NCI-H2107 treated with DMSO at 0.1 percent for 48 hours (cell line): Measurements from ENCODE around the gene ERICH4.
A peak's percentile ranks its signal among the peaks of the same experiment; 100 is the strongest.

Experiments
- DNase-seq: peaks from one replicate; lab custom pipeline; 2025; ENCODE audit not compliant: unreplicated experiment; lab: John Stamatoyannopoulos, UW

The ERICH4 gene

DNA sequence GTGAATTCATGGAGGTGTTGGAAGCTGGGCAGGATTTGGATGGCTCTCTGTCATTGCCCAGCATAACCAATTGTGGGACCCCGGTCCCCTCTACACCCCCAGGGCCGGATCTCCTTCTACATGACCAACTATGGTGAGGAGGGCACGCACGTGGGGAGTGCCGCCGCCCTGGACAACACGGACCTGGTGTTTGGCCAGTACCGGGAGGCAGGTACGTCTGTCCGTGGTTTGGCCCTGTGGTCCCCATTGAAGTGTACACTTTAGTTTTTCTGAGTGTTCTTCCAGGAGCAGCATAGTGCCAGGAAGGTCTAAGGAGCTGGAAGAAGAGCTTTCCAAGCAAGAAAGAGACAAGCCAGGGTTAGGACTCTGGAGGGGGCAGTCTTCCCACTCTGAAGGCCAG lies 29.0 kb upstream of the ERICH4 start:
- DNase-seq = no peak

GRCh38 chr19:41414461-41414860 lies 28.5 kb upstream of the ERICH4 start:
- DNase-seq = no peak

- peak; percentile 79 for DNase-seq
Observed at GRCh38 chr19:41415154-41415571, 27.8 kb upstream of the ERICH4 start.

GRCh38 chr19:41416194-41416674 lies 26.7 kb upstream of the ERICH4 start:
- DNase-seq = no peak

- no peak for DNase-seq
Observed at GRCh38 chr19:41420101-41420880, 22.7 kb upstream of the ERICH4 start.

DNA sequence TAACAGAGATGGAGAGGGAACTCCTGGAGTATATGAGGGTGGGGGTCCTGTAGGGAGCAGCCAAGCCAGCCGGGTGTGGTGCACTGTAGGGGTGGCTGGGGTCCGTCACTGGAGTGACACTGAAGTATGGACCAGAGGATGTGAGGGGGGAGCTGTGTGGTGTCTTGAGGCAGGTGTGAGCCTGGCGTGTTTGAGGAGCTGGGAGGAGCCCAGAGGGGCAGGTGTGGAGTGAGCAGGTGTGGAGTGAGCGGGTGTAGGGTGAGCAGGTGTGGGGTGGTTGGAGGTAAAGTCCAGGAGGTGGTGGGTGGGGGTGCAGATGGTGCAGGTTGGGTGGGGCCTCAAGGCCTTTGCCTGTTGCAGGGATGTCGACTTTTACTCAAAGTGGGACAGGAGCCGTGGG lies 21.6 kb upstream of the ERICH4 start:
- peak; percentile 92 for DNase-seq

DNA sequence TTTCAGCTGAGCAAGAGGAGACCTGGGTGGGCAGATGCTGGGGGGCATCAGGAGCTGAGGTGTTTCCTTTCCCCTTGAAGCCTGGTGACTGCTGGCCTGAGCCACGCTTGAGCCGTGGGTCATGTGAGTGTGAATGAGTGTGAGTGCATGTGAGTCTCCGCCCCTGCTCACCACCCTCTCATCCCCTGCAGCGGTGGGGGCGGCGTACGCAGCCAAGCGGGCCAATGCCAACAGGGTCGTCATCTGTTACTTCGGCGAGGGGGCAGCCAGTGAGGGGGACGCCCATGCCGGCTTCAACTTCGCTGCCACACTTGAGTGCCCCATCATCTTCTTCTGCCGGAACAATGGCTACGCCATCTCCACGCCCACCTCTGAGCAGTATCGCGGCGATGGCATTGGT lies 21.0 kb upstream of the ERICH4 start:
- DNase-seq = no peak

DNA sequence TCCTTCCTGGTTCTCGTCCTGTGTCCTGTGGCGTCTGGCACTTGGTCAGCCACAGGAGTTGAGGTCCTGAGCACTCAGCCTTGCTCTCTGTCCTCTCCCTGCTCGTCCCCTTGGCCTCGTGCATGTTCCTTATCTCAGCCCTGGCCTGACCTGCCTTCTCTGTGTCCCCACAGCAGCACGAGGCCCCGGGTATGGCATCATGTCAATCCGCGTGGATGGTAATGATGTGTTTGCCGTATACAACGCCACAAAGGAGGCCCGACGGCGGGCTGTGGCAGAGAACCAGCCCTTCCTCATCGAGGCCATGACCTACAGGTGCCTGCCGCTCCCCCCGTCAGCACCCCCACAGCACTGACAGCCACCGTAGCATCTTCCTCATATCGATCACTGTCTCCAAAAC lies 20.5 kb upstream of the ERICH4 start:
- no peak for DNase-seq

DNA sequence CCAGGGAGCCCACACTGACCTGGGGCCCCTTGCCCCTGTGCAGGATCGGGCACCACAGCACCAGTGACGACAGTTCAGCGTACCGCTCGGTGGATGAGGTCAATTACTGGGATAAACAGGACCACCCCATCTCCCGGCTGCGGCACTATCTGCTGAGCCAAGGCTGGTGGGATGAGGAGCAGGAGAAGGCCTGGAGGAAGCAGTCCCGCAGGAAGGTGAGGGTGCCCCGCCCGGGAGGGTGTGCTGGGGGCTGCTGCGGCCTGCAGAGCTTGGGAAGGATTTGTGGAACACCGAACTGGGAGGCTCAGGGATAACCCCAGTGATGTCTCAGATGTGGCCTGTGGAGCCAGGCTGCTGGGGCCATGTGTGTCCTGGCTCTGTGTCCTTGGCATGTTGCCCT lies 20.0 kb upstream of the ERICH4 start:
- no peak for DNase-seq

DNA sequence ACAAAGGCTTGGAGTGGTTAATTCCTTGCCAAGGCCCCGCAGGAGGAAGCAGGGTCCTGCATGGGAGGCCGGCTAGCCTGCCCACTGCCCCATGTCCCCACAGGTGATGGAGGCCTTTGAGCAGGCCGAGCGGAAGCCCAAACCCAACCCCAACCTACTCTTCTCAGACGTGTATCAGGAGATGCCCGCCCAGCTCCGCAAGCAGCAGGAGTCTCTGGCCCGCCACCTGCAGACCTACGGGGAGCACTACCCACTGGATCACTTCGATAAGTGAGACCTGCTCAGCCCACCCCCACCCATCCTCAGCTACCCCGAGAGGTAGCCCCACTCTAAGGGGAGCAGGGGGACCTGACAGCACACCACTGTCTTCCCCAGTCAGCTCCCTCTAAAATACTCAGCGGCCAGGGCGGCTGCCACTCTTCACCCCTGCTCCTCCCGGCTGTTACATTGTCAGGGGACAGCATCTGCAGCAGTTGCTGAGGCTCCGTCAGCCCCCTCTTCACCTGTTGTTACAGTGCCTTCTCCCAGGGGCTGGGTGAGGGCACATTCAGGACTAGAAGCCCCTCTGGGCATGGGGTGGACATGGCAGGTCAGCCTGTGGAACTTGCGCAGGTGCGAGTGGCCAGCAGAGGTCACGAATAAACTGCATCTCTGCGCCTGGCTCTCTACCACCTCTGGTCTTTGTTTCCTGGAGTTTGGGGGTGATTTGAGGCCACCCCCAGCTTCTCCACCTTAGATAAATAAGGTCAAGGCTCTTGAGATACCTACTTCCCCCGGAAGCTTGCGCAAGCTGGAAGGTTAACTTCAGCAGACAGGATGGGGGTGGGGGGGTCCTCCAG lies 18.4 kb upstream of the ERICH4 start:
- DNase-seq = no peak

DNA sequence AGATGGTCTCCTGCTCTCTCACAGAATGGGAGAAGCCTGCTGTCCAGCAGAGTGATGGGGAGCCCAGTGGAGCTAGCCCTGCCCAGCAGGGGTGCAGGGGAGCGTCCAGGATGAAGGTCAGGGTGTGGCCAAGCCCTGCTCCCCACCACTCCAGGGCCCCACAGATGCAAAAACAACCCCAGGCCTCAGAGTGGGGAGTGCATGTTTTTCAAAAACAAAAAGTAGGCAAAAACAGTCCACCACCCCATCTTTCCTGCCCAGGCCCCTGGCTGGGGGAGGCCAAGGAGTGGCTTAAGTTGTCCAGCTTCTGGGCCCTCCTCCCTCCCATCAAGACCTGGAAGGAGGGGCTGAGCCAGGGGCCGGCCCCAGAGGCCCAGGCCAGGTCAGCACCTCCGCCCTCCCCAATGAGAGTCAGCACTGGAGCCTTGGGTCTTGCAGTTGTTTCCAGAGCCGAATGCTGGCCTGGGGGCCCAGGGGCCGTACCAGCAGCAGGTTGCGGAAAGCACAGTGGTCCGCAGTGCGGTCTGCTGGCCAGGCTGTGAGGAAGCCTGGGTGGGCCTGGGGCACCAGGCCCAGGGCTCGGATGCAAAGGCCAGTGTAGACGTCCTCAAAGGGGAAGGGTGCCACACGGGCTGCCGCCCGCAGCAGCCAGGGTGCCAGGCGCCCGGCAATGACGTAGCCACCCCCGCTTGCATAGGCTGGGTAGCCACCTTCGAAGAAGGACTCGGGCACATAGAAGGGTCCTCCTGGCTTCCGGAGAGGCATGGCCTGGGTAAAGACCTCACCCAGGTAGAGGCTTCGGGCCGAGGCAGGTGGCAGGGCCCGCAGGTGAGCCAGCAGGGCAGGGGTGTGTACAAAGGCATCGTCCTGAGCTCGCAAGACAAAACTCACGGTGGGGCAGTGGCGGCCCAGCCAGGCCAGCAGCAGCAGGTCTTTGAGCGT lies 17.5 kb upstream of the ERICH4 start:
- DNase-seq = no peak

DNA sequence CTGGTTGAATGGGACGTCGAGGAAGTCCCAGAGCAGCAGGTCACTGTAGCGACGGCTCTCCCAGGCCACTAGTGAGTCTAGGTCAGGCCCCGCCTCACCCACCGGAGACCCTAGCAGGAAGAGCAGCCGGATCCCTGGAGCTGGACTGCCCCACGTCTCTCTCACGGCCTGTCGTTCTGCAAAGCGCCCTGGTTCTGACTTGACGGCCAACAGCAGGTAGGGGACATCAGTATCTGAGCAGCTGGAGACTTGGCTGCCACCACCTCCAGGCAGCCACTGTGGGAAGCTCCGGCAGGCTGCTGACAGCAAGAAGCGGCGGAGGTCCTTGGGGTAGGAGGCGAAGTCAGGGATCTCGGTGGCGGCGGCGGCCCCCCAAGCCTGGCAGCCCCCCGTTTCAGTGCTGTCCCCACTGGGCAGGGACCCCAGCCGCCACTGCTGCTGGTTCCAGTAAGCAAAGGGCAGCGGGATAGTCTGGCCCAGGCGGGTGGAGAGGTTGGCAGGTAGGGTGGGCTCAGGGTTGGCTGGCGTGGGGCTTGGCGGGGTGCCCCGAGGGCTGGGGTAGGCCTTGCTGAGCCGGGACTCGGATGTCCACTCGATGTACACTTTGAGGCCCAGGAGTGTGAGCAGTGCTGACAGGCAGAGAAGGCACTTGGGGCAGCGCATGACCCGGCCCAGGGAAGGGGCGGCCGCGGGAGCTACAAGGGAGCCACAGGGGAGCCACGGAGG lies 16.7 kb upstream of the ERICH4 start:
- DNase-seq = no peak

DNA sequence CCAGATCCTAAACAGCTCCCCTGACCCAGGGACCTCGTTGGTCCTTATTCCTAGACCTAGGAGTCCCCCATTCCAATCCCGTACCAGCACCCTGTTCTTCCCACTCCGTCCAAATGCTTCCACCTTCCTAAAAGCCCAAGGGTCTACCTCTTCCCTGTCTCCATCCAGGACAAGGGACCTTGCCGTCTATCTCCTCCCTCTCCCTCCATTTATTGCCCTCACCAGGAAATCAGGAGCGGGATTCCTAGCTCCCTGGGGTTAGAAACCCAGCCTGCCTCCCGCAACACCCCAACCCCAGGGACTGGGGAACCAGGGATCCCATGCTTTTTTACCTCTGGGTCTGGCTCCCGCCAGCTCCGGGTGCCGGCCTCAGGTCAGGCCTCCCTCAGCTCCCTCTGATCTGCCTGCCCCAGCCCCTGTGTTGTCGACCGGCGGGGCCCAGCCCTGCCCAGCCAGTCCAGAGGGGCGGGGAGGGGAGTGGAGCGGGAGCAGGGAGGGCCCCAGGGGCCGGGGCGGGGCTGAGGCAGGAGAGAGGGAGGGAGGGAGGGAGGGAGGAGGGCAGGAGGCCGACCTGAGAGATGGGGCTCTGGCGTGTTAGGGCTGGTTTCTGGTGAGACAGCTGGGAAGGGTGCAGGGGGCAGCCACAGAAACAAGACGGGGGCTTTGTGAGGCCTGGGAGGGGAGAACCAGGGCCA lies 15.9 kb upstream of the ERICH4 start, which contains the start of gene B3GNT8:
TSS of gene B3GNT8 (minus strand) at position 423 of the 695 bp plus-strand sequence. CDS start 596 bp downstream, outside the sequence.
- DNase-seq = peak; percentile 62

GRCh38 chr19:41427647-41428480 lies 15.1 kb upstream of the ERICH4 start:
- DNase-seq = peak; percentile 61

GRCh38 chr19:41428481-41428859 lies 14.5 kb upstream of the ERICH4 start:
- no peak for DNase-seq

DNA sequence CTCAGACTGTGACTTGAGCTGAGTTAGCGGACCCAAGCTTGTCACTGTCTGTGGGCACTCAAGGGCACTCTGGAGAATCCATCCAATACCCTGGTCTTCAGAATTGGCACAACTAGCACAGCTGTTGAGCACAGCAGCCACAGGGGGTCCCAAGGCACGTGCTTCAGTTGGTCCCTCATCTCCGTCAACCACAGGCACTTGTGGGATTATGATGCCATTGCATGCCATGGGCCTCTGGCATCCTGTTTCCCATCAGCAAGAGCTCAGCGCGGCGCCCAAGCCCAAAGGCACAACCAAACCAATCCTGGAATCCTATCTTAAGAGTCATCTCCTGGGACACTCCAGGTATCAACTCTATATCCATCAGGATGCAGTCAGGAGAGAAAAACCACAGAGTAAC lies 12.0 kb upstream of the ERICH4 start:
- peak; percentile 15 for DNase-seq

DNA sequence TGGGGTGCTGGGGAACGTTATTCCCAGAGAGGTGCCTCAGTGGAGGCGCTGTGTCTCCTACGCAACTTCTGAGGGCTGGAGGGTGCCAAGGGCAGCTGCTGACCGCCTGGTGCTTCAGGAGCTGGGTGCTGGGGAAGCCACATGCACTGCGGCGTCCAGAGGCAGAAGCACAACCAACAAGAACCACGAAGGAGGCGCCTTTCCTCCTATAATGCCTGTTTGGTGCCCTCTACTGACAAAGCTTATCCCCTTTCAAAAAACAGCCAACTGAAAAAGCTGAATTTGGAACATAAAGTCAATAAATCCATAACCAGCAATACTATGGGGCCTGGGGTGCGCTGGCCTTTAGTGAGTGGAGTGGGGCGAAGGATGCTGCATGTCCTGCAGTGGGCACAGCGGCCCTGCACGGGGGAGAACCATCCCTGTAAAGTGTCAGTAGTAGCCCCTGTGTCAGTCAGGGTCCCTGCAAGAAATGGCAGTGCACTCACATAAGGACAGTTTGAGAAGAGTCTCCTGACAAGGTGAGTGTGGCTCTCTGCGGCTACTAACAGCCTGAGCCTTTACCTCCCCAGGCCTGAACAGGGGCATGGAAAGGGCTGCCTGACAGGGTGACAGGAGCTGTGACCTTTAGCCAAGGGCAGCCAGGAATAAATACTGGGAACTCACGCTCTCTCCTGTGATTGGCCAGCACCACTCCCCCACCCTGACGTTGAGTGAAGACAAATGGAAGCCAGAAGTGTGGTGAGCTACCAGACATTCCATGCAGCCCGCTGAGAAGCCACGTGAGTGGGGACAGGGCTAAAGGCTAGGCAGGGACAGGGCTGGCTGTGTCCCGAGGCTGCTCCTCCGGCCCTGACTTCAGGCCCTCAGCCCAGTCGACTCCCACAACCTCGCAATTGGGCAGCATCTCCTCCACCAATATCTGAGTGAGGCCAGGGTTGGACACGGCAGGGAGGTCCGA lies 11.2 kb upstream of the ERICH4 start:
- no peak for DNase-seq

GRCh38 chr19:41433171-41433570 lies 9.8 kb upstream of the ERICH4 start:
- DNase-seq = no peak
